Endothelial cell of umbilical vein (primary cell): Measurements from ENCODE around the gene TSPO.

Experiments
- CTCF ChIP-seq, 2 donors: IDR thresholded peaks; 1 replicate in 1 of 2; 2 replicates in 1 of 2; pipeline ENCODE4 v1.5.1; 2011; ENCODE audit warnings: low read length in 2 of 2, mild to moderate bottlenecking in 2 of 2, moderate library complexity in 2 of 2, control low read depth in 1 of 2, inconsistent platforms in 1 of 2, low read depth in 1 of 2; ENCODE audit not compliant: insufficient read depth in 1 of 2; ENCODE audit errors: extremely low read depth in 1 of 2
- EZH2 ChIP-seq: IDR thresholded peaks from 2 replicates; pipeline ENCODE4 v1.6.1; 2012; ENCODE audit warnings: borderline replicate concordance, low read depth, mild to moderate bottlenecking, moderate library complexity, low read length, inconsistent platforms; ENCODE audit not compliant: severe bottlenecking

GRCh38 chr22:43205261-43205691 is 53.9 kb downstream of the TSPO start:
- no peak for TF ChIP-seq EZH2
- no peak for TF ChIP-seq CTCF (IDR thresholded peaks at IDR 0.05; ENCODE audit: extremely low read depth in 1 of 2, insufficient read depth in 1 of 2, low read depth in 1 of 2, low read length in 2 of 2)
